Ovary (tissue), 9 donors: ENCODE measurements around the gene TMEM114. TPM values are rescaled to one million over a fixed set of nuclear protein-coding genes. Genes with fewer than 3 reads are reported as not detected.

Source experiments
- DNase-seq, 5 donors: peaks; one replicate each; pipeline ENCODE4 v3.0.0-alpha.2; 2019 to 2020
- H3K27ac ChIP-seq, 2 donors: fragments of 200-600 bp; one replicate each; pipeline versions ENCODE4 v1.5.1 to v1.8.0; 2019 to 2022
- H3K27me3 ChIP-seq: fragments of 200-600 bp; one replicate; pipeline ENCODE4 v1.8.0; 2022
- H3K36me3 ChIP-seq: fragments of 200-600 bp; sonication (generic); one replicate; pipeline ENCODE4 v1.5.1; 2019
- H3K4me1 ChIP-seq: one replicate; pipeline ENCODE4 v1.8.1; 2013; ENCODE audit warnings: mild to moderate bottlenecking, moderate library complexity; ENCODE audit not compliant: insufficient read depth
- H3K4me3 ChIP-seq: fragments of 200-600 bp; sonication (generic); one replicate; pipeline ENCODE4 v1.5.1; 2017
- H3K9me3 ChIP-seq, 2 donors: fragments of 200-600 bp in 1 of 2; sonication (generic) in 1 of 2; one replicate each; pipeline versions ENCODE4 v1.5.1 to v1.8.1; 2013 to 2019; ENCODE audit warnings: mild to moderate bottlenecking in 1 of 2, moderate library complexity in 1 of 2
- EP300 ChIP-seq: sonication (generic); formaldehyde crosslinking; IDR thresholded peaks from one replicate; pipeline ENCODE4 v1.6.1; 2017; ENCODE audit warnings: antibody characterized with exemption
- POLR2A ChIP-seq: fragments of 450-650 bp; IDR thresholded peaks from one replicate; pipeline ENCODE4 v1.6.1; 2017; ENCODE audit warnings: antibody characterized with exemption, mild to moderate bottlenecking, moderate library complexity
- WGBS, 3 donors: extraction: QIAGEN DNeasy Blood & Tissue Kit in 1 of 3; methylation state at CpG; one replicate each; pipeline versions ENCODE4 v1.1.5 to v1.1.7; 2013 to 2017; 5-methylcytosine and 5-hydroxymethylcytosine counted together
- intact Hi-C, 4 donors: fragments of 100-400 bp; cut with DNase I; formaldehyde crosslinking; loops; one replicate each; pipeline versions ENCODE4 v1.11.0 to v1.15.1; 2022 to 2023
- polyA plus RNA-seq, 2 donors: library from polyadenylated mRNA; stranded (reverse); fragments of 200-250 nt in 1 of 2; fragments of 350-450 nt in 1 of 2; fragmentation: Illumina TruSeq in 1 of 2; extraction: RNeasy Lipid Tissue Mini Kit (QIAGEN cat#74804) in 1 of 2; gene quantifications; one replicate each; pipeline ENCODE4 v1.2.3, GENCODE V29; 2013 to 2014
- total RNA-seq, 7 donors: library from RNA; depleted of rRNA in 2 of 7; stranded (reverse); fragments of >200 nt in 2 of 7; fragmentation: NEBNext Ultra II Directional in 3 of 7; extraction: Animal tissue kit (Norgen Biotek cat#: 25700) in 3 of 7; gene quantifications; one replicate each; pipeline versions ENCODE4 v1.1.0 to v1.2.4, GENCODE V29; 2016 to 2023
- TF ChIP-seq, protein P1 (sequence below), 3 donors: fragments of 450-650 bp in 2 of 3; fragments of 200-600 bp in 1 of 3; IDR thresholded peaks; one replicate each; pipeline versions ENCODE4 v1.5.1 to v1.8.0; 2016 to 2022; ENCODE audit warnings: antibody characterized with exemption in 3 of 3, mild to moderate bottlenecking in 1 of 3
- donor health status: DM: no; HTN: no; CAD: no; lungs with moderate emphysema.
- donor health status: DM: no; HTN: no; CAD: no.
- donor health status: Bipolar disorder and iron deficiency.
- donor health status: DM: yes; HTN: yes; CAD: no.
- donor health status: DM: no; HTN: no; CAD: no.
- donor health status: DM: yes; HTN: yes; CAD: no.

TMEM114 gene
- total and polyA plus RNA-seq, 9 donors = not detected

GRCh38 chr16:8591451-8591850 lies 1.1 kb upstream of the TMEM114 start:
- intact Hi-C loops = no loop called here
- no peaks in the 10 kb centered on the region for H3K36me3 ChIP-seq
- TF ChIP-seq POLR2A (no peak), EP300 (no peak)
- TF ChIP-seq, protein P1, sequence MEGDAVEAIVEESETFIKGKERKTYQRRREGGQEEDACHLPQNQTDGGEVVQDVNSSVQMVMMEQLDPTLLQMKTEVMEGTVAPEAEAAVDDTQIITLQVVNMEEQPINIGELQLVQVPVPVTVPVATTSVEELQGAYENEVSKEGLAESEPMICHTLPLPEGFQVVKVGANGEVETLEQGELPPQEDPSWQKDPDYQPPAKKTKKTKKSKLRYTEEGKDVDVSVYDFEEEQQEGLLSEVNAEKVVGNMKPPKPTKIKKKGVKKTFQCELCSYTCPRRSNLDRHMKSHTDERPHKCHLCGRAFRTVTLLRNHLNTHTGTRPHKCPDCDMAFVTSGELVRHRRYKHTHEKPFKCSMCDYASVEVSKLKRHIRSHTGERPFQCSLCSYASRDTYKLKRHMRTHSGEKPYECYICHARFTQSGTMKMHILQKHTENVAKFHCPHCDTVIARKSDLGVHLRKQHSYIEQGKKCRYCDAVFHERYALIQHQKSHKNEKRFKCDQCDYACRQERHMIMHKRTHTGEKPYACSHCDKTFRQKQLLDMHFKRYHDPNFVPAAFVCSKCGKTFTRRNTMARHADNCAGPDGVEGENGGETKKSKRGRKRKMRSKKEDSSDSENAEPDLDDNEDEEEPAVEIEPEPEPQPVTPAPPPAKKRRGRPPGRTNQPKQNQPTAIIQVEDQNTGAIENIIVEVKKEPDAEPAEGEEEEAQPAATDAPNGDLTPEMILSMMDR (IDR thresholded peaks at IDR 0.05) = no peak
- H3K27ac ChIP-seq = no peak overlapping the region
- H3K4me1 ChIP-seq = no peaks in the 10 kb centered on the region
- no peak for DNase-seq
- no peak overlapping the region for H3K4me3 ChIP-seq
- 94 to 95% (median 95%) methylated on average over 3 of the region's 3 CpGs for WGBS, 3 donors
- no peaks in the 10 kb centered on the region for H3K27me3 ChIP-seq
- H3K9me3 ChIP-seq = peaks cover 0 to 3% of the 10 kb centered on the region in 2 donors

DNA sequence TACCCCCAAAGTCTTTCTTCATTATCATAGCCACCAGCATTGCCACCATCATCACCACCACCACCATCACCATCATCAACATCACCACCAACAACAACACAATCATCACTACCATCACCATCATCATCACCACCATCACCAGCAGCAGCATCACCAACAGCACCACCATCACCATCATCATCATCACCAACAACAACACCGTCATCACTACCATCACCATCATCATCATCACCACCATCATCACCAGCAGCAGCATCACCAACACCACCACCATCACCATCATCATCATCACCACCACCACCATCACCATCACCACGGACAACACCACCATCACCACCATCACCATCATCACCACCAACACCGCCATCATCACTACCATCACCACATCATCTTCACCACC lies 500 bp upstream of the TMEM114 start:
- no peak for TF ChIP-seq EP300
- TF ChIP-seq, protein P1 (IDR thresholded peaks at IDR 0.05) = no peak
- DNase-seq = no peak
- intact Hi-C loops = no loop called here
- Histone ChIP-seq H3K36me3 (no peaks in the 10 kb centered on the region), H3K4me1 (no peaks in the 10 kb centered on the region), H3K9me3 (peaks cover 0 to 3% of the 10 kb centered on the region in 2 donors), H3K4me3 (no peak overlapping the region), H3K27me3 (no peaks in the 10 kb centered on the region), H3K27ac (no peak overlapping the region)
- 89 to 97% (median 96%) methylated on average over 3 of the region's 3 CpGs for WGBS, 3 donors

DNA sequence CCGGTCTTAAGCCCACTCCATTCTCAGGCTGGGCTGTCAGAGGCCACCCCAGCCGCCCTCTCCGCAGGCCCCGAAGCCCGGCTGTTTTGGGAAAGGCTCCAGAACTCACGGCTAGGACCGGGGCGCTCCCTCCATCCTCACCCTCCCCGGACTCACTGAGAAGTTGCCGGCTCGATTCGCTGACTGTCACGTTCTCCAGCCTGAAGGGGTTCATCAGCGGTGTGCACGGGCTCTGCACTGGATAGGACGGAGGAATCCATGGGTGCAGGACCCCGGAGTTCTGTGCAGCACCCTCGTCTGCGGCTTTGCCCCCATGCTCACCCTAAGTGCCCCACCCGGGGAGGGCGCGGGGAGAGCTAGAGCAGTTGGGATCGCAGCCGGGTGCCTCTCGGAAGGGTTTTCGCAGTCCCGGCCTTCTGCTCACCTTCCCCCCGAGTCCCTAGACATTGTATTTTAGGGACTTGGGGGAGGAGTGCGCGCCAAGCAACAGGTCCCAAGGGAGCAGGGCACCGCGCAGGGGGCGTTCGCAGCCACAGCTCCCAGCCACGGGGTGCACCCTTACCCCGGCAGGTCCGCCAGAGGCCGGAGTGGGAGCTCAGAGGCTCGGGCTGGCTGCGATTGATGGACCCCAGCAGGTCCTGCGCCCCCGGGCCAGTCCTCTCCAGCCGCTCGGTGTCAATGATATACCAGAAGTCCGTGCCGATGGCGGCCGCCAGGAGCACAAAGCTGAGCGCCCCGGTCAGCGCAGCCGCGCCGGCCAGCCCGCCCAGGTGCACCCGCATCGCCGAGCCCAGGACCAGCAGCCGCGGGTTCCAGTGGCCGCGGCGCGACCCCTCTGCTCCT lies 1.0 kb downstream of the TMEM114 start:
- no peaks in the 10 kb centered on the region for H3K27me3 ChIP-seq
- no peak overlapping the region for H3K27ac ChIP-seq
- no peak overlapping the region for H3K4me3 ChIP-seq
- H3K4me1 ChIP-seq = no peaks in the 10 kb centered on the region
- no peak for DNase-seq
- 1% methylated on average over 51 to 64 of the region's 64 CpGs for whole genome bisulfite sequencing, 3 donors
- TF ChIP-seq, protein P1 (IDR thresholded peaks at IDR 0.05) = no peak
- no peak for TF ChIP-seq EP300
- TF ChIP-seq POLR2A = no peak
- H3K36me3 ChIP-seq = no peaks in the 10 kb centered on the region
- intact Hi-C loops = no loop called here
- peaks cover 0 to 3% of the 10 kb centered on the region in 2 donors for H3K9me3 ChIP-seq

- no peak overlapping the region for H3K27ac ChIP-seq
- TF ChIP-seq POLR2A = no peak
- TF ChIP-seq, protein P1 (IDR thresholded peaks at IDR 0.05) = no peak
- no peak for TF ChIP-seq EP300
- no peaks in the 10 kb centered on the region for H3K36me3 ChIP-seq
- H3K9me3 ChIP-seq = peaks cover 0 to 3% of the 10 kb centered on the region in 2 donors
- 1 to 2% (median 2%) methylated on average over 9 of the region's 9 CpGs for WGBS, 3 donors
- intact Hi-C loops = no loop called here
- no peaks in the 10 kb centered on the region for H3K27me3 ChIP-seq
- no peak for DNase-seq
- H3K4me3 ChIP-seq = no peak overlapping the region
- no peaks in the 10 kb centered on the region for H3K4me1 ChIP-seq
Observed at GRCh38 chr16:8588682-8589056, 1.6 kb downstream of the TMEM114 start.
